NCI-H345 treated with DMSO at 0.1 percent for 48 hours (cell line): ENCODE results near the gene VASN.
A peak's percentile ranks its signal among the peaks of the same experiment; 100 is the strongest.

Source experiments
- DNase-seq: peaks from one replicate; lab custom pipeline; 2025; ENCODE audit not compliant: unreplicated experiment; lab: John Stamatoyannopoulos, UW

VASN gene

DNA sequence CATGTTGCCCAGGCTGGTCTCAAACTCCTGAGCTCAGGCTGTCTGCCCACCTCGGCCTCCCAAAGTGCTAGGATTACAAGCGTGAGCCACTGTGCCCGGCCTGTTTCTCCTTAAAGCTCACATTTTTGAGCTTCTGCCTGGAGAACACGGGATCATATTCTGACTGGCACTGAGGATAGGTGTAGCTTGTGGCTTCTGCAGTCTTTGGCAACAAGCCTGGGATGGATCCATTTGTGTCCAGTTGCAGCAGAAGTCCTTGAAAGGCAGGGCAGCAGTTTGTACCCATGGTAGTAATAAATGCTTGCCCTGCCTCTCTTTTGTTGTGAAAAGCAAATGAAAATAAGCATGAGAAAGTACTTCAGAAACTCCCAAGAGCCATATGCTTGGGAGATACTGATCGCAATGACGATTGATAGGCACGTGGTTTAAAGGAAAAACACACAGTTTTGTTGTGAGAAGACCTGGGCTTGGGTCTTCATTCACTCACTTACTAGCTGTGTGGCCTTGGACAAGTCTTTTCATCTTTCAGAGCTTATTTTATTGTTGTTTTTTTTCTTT is 47.8 kb downstream of the VASN start:
- DNase-seq: no peak

DNA sequence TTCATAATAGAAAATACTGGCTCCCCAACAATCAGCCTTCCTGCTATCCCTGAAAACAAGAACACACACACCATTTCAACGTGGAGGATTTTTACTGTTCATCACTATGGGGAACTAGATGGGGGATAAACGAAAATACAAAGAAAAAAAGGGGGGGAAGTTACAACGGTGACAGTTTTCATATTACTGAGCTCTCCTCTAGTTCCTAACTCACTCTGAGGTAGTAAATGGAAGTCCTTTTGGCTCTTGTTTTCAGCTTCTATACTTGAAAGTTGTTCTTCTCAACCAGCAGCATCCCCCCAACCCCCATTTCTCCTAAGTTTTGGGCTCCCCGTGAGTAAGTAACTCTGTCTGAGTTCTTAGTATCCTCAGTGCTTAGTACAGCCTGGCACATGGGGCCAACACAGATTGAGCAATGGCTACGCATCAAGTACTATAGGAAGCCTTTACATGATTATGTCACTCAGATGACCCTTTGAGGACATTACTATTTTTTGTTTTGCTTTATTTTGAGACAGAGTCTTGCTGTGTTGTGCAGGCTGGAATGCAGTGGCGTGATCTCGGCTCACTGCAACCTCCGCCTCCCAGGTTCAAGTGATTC is 49.0 kb downstream of the VASN start:
- DNase-seq: no peak

DNA sequence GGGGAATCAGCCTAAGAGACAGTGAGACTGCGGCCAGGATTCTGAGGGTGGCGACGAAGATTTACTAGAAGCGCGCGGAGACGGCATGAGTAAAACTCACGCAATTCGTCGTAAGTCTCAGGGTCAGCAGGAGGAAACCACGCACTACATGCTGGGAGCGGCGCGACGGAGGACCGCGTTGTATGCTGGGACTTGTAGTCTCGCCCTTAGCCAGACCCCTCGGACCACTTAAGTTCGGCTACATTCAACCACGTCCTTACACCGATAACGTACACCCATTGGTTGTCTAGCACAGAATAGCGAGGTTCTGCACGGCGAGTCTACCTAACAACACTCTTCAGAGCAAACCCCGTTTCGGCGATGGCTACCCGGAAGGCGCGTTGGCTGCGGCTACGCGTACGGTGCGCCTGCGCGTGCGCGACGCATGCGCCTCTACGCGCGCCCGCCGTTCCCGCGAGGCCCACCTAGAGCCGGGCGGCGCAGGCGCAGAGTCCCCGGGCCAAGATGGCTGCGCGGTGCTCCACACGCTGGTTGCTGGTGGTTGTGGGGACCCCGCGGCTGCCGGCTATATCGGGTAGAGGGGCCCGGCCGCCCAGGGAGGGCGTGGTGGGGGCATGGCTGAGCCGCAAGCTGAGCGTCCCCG is 53.9 kb downstream of the VASN start, which contains the start of gene DNAJA3:
Gene DNAJA3, plus strand, starts transcription at position 491 of the 643 bp plus-strand sequence. Its CDS starts 14 bp downstream, at position 505.
- DNase-seq: peak; percentile 96

DNA sequence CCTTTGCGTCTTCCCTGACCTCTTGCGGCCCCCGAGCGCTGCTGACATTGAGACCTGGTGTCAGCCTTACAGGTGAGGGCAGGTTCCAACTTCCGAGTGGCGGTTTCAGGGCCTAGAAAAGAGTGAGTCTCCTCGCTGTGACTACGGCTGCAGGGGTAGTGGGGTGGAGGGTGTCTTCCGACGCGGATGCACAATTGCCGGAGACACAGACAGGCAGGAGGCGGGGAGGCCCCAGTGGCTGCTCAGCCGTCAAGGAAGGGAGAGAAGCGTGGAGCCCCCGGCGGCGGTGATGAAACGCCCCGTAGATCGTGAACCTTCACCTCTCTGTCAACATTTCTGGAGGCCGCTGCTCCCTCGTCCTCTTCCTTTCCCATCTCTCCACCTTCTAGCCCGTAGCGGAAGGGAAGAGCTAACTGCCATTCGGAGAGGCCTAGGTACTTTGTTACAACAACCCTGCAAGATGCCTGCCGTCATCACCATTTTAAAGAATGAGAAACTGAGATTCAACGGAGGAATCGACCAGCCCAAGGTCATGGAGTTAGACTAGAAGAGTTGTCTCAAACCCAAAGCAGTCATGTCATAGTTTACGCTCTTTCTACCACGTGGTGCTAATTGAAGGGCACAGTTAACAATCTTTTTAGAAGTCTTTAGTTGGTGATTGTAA is 54.5 kb downstream of the VASN start:
- DNase-seq: no peak

DNA sequence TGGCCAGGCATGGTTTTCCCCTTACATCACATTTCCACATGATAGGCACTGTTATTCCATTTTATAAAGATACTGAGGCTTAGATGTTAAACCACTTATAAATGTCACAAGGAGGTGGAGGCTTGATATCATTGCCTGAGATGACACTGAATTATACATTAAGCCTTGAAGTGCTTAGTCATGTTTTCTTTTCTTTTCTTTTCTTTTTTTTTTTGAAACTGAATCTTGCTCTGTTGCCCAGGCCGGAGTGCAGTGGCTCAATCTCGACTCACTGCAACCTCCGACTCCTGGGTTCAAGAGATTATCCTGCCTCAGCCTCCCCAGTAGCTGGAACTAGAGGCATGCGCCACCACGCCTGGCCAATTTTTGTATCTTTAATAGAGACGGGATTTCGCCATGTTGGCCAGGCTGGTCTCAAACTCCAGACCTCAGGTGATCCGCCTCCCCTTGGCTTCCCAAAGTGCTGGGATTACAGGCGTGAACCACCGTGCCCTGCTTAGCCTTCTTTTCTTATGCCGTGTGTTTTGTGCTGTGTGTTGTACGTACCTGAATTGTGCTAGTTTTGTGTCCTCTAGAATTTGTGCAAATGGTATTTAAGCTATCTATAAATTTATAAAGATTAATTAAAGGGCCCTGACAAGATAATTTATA is 55.2 kb downstream of the VASN start:
- no peak for DNase-seq

DNA sequence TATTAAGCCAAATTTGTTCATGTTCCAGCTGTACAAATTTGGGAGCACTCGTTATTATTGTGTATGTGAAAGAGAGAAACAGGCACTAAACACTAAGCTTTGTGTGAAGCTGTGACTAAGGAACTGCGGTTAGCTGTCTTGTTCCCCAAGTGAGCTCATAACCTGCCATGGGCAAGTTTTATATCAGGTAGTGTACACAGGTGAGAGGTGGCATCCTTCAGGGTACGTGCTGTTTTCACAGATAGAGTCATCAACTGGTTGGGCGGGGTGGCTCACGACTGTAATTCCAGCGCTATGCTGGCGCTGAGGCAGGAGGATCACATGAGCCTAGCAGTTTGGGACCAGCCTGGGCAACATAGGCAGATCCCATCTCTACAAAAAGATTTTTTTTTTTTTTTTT is 56.9 kb downstream of the VASN start:
- DNase-seq: no peak

DNA sequence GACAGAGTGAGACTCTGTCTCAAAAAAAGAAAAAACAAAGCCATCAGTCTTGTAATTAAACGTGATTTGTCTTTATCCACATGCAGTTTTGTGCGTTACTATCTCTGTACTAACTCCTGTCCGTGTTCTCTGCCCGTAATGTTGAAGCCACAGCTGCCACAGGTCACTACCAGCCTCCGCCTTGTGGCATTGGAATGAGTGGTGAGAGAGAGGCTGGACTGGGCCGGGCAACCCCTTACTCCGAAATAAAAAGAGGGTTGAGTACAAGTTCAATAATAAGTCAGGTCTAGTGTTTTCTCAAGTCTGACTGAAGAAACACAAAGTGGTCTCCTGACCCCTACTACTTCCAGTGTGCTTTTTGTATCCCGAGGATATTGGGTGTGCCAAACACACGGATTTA is 59.4 kb downstream of the VASN start:
- no peak for DNase-seq
